Sigmoid colon (tissue), 3 donors: ENCODE results near the gene NXN.

Experiments used
- POLR2A ChIP-seq, 2 donors: fragments of 450-650 bp; IDR thresholded peaks; one replicate each; pipeline ENCODE4 v1.6.1; 2016; ENCODE audit warnings: antibody characterized with exemption in 2 of 2, mild to moderate bottlenecking in 2 of 2, moderate library complexity in 2 of 2
- TF ChIP-seq, protein P1 (sequence below), 4 experiments: fragments of 450-650 bp in 3 of 4; fragments of 200-600 bp in 1 of 4; IDR thresholded peaks; one replicate each; pipeline ENCODE4 v1.5.1; 2016 to 2019; ENCODE audit warnings: antibody characterized with exemption in 4 of 4, mild to moderate bottlenecking in 3 of 4, moderate library complexity in 2 of 4

DNA sequence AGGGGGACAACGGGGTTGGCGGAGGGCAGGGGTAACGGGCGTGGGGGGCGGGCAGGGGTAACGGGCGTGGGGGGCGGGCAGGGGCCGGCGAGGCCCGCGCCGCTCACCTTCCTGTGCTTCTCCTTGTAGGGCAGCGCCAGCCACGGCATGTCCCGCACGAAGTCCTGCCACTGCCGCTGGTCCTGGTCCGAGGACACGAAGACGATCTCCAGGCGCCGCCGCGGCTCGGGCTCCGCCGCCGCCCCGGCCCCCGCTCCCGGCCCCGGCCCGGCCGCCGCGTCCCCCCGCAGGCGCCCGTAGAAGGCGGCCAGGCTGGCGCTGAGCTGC is 401 bp downstream of the NXN start:
- no peak for TF ChIP-seq POLR2A (IDR thresholded peaks at IDR 0.05)
- TF ChIP-seq, protein P1, sequence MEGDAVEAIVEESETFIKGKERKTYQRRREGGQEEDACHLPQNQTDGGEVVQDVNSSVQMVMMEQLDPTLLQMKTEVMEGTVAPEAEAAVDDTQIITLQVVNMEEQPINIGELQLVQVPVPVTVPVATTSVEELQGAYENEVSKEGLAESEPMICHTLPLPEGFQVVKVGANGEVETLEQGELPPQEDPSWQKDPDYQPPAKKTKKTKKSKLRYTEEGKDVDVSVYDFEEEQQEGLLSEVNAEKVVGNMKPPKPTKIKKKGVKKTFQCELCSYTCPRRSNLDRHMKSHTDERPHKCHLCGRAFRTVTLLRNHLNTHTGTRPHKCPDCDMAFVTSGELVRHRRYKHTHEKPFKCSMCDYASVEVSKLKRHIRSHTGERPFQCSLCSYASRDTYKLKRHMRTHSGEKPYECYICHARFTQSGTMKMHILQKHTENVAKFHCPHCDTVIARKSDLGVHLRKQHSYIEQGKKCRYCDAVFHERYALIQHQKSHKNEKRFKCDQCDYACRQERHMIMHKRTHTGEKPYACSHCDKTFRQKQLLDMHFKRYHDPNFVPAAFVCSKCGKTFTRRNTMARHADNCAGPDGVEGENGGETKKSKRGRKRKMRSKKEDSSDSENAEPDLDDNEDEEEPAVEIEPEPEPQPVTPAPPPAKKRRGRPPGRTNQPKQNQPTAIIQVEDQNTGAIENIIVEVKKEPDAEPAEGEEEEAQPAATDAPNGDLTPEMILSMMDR (IDR thresholded peaks at IDR 0.05) = no peak
